ENCODE data around the gene CPD. TPM values are rescaled to one million over a fixed set of nuclear protein-coding genes. Genes with fewer than 3 reads are reported as not detected.

The CPD gene
- polyA plus RNA-seq, 1 of the 3 experiments (the other 2 are of a cell fraction) = 12.5 TPM

GRCh38 chr17:30482555-30482954 lies 103.8 kb downstream of the CPD start:
- H2AFZ ChIP-seq (ENCODE audit: low read depth) = no peak overlapping the region
- TF ChIP-seq MEF2A (IDR thresholded peaks at IDR 0.05; ENCODE audit: borderline replicate concordance, low read depth) (no peak), ELF1 (IDR thresholded peaks at IDR 0.05) (no peak), FOXM1 (IDR thresholded peaks at IDR 0.05; ENCODE audit: low read depth) (no peak), GATA2 (CRISPR knock-in tag; IDR thresholded peaks at IDR 0.05) (no peak), REST (IDR thresholded peaks at IDR 0.05; ENCODE audit: low read depth, low read length) (no peak)
- H3K4me1 ChIP-seq (ENCODE audit: control insufficient read depth in 1 of 2, insufficient read depth in 2 of 2, low read depth in 1 of 2, low read length in 1 of 2) = peaks cover 5% of the 10 kb centered on the region in 2 experiments; a peak in 3 of 4 replicates
- peaks cover 61 to 78% of the 10 kb centered on the region in 2 experiments for H3K36me3 ChIP-seq (replicated peaks in 1 of 2; ENCODE audit: control insufficient read depth in 1 of 2, insufficient read depth in 2 of 2, low read length in 1 of 2)
- peaks cover 8% of the 10 kb centered on the region for H3F3A ChIP-seq (replicated peaks; ENCODE audit: insufficient read depth)
- H4K20me1 ChIP-seq (ENCODE audit: insufficient read depth) = no peaks in the 10 kb centered on the region
- no peaks in the 10 kb centered on the region for H3K9me3 ChIP-seq
- CTCF ChIA-PET = interaction anchor here (1.0 kb wide), 1 partner anchor 27 kb away, joined by 3 read pairs; no protein-coding TSS in a partner anchor
- no peaks in the 10 kb centered on the region for H3K27me3 ChIP-seq (ENCODE audit: insufficient read depth)
- H3K79me2 ChIP-seq (ENCODE audit: insufficient read depth) = peaks cover 47% of the 10 kb centered on the region
- H3K27ac ChIP-seq (ENCODE audit: low read depth in 2 of 2, low read length in 1 of 2) = no peak overlapping the region
- H3K4me3 ChIP-seq (ENCODE audit: low read depth in 2 of 2, low read length in 1 of 2) = no peak overlapping the region
- no peak for DNase-seq
- H3K9ac ChIP-seq = no peak overlapping the region
- no peaks in the 10 kb centered on the region for H3K9me2 ChIP-seq
- no peak overlapping the region for H3K4me2 ChIP-seq
- POLR2A ChIA-PET = no interaction called here

GRCh38 chr17:30483159-30483558 lies 104.4 kb downstream of the CPD start:
- Histone ChIP-seq H3K4me3 (ENCODE audit: low read depth in 2 of 2, low read length in 1 of 2) (no peak overlapping the region), H3K36me3 (replicated peaks in 1 of 2; ENCODE audit: control insufficient read depth in 1 of 2, insufficient read depth in 2 of 2, low read length in 1 of 2) (peaks cover 62 to 83% of the 10 kb centered on the region in 2 experiments), H3K79me2 (ENCODE audit: insufficient read depth) (peaks cover 40% of the 10 kb centered on the region), H3K27me3 (ENCODE audit: insufficient read depth) (no peaks in the 10 kb centered on the region), H3K9me3 (no peaks in the 10 kb centered on the region), H3K4me1 (ENCODE audit: control insufficient read depth in 1 of 2, insufficient read depth in 2 of 2, low read depth in 1 of 2, low read length in 1 of 2) (peaks cover 2 to 5% of the 10 kb centered on the region in 2 experiments; a peak in 3 of 4 replicates), H3K4me2 (no peak overlapping the region), H2AFZ (ENCODE audit: low read depth) (no peak overlapping the region), H4K20me1 (ENCODE audit: insufficient read depth) (no peaks in the 10 kb centered on the region), H3K9me2 (no peaks in the 10 kb centered on the region), H3K27ac (ENCODE audit: low read depth in 2 of 2, low read length in 1 of 2) (no peak overlapping the region), H3K9ac (no peak overlapping the region), H3F3A (replicated peaks; ENCODE audit: insufficient read depth) (peaks cover 8% of the 10 kb centered on the region)
- WGBS (ENCODE audit: low lambda C conversion rate) = 86% methylated on average over 1 of the region's 1 CpG
- ChIA-PET CTCF (interaction anchor here (1.0 kb wide), 1 partner anchor 27 kb away, joined by 3 read pairs; no protein-coding TSS in a partner anchor), POLR2A (no interaction called here)
- DNase-seq = no peak
- TF ChIP-seq GATA2 (CRISPR knock-in tag; IDR thresholded peaks at IDR 0.05) (no peak), RCOR1 (IDR thresholded peaks at IDR 0.05; ENCODE audit: low read length) (no peak), IRF3 (IDR thresholded peaks at IDR 0.05; ENCODE audit: low read depth, low read length) (no peak), TEAD4 (IDR thresholded peaks at IDR 0.05; ENCODE audit: borderline replicate concordance, insufficient read depth) (no peak), ELF1 (IDR thresholded peaks at IDR 0.05) (no peak), NFIC (IDR thresholded peaks at IDR 0.05; ENCODE audit: borderline replicate concordance) (no peak), RAD21 (IDR thresholded peaks at IDR 0.05; ENCODE audit: low read length) (no peak), POLR2AphosphoS5 (IDR thresholded peaks at IDR 0.05; ENCODE audit: low read depth, low read length) (no peak), MEF2A (IDR thresholded peaks at IDR 0.05; ENCODE audit: borderline replicate concordance, low read depth) (no peak), NRF1 (IDR thresholded peaks at IDR 0.05; ENCODE audit: low read depth, low read length) (no peak), FOXJ3 (CRISPR knock-in tag; IDR thresholded peaks at IDR 0.05) (no peak), REST (IDR thresholded peaks at IDR 0.05; ENCODE audit: low read depth, low read length) (no peak), TAF1 (IDR thresholded peaks at IDR 0.05; ENCODE audit: borderline replicate concordance, low read depth, low read length) (no peak), GABPA (IDR thresholded peaks at IDR 0.05; ENCODE audit: low read depth) (no peak), PBX3 (IDR thresholded peaks at IDR 0.05) (no peak), SIN3A (IDR thresholded peaks at IDR 0.05; ENCODE audit: borderline replicate concordance, low read depth, low read length) (no peak), FOSL2 (IDR thresholded peaks at IDR 0.05; ENCODE audit: borderline replicate concordance, low read depth) (no peak)
